ENCODE results near the gene KNOP1. TPM values are rescaled to one million over a fixed set of nuclear protein-coding genes. Genes with fewer than 3 reads are reported as not detected.

KNOP1 gene
- total and polyA plus RNA-seq, 2 donors (not counting 3 experiments of a cell fraction or from before 2014, with no cell fraction given): 6.7 to 33.5 TPM

GRCh38 chr16:19703172-19703889 lies 14.7 kb downstream of the KNOP1 start:
- Histone ChIP-seq H3K4me1 (ENCODE audit: control insufficient read depth, extremely low read depth, insufficient read depth, low read length) (peaks cover 11% of the 10 kb centered on the region), H3K9me1 (replicated peaks; ENCODE audit: control insufficient read depth, extremely low read depth, insufficient read depth, low read length) (no peaks in the 10 kb centered on the region), H3K9ac (replicated peaks; ENCODE audit: extremely low read depth, insufficient read depth, low read length) (no peak overlapping the region), H3K27me3 (ENCODE audit: control insufficient read depth in 2 of 2, insufficient read depth in 2 of 2, low read length in 2 of 2) (no peaks in the 10 kb centered on the region), H2AFZ (ENCODE audit: low read depth, low read length) (no peak overlapping the region), H3K27ac (ENCODE audit: insufficient read depth, low read depth, low read length) (no peak overlapping the region), H3K9me3 (replicated peaks; ENCODE audit: control insufficient read depth, insufficient read depth, low read length) (no peaks in the 10 kb centered on the region), H3K4me2 (ENCODE audit: insufficient read depth, low read length) (no peak overlapping the region), H3K4me3 (replicated peaks in 1 of 3; ENCODE audit: insufficient read depth in 1 of 3, low read depth in 1 of 3, low read length in 3 of 3) (no peak overlapping the region), H3K36me3 (ENCODE audit: control insufficient read depth in 2 of 2, extremely low read depth in 1 of 2, insufficient read depth in 2 of 2, low read length in 2 of 2) (peaks cover 15 to 19% of the 10 kb centered on the region in 2 experiments), H4K20me1 (replicated peaks; ENCODE audit: control insufficient read depth, extremely low read depth, insufficient read depth, low read length) (no peaks in the 10 kb centered on the region), H3K79me2 (ENCODE audit: control insufficient read depth, insufficient read depth, low read length) (no peaks in the 10 kb centered on the region)
- TF ChIP-seq CTCF (IDR thresholded peaks at IDR 0.05; ENCODE audit: extremely low read depth in 1 of 2, insufficient read depth in 1 of 2, low read depth in 1 of 2, low read length in 2 of 2): no peak
- no peak for TF ChIP-seq GATA2 (IDR thresholded peaks at IDR 0.05; ENCODE audit: insufficient read depth, insufficient read length, low read depth, low read length)
- TF ChIP-seq FOS (IDR thresholded peaks at IDR 0.05; ENCODE audit: borderline replicate concordance, insufficient read depth, low read length): no peak
- TF ChIP-seq POLR2A (IDR thresholded peaks at IDR 0.05; ENCODE audit: low read depth, low read length): no peak
- DNase-seq (ENCODE audit: low read depth, low spot score) (no peak), FAIRE-seq (no peak)
- dilution Hi-C loops (cut with MboI; ENCODE audit: extremely low pct_ligation_motif_present, low sequenced_read_pairs) (no loop called here), intact Hi-C loops (cut with micrococcal nuclease) (no loop called here)
- BruUV-seq (replicated peaks): no TSS peak
- CTCF ChIA-PET: no interaction called here
- POLR2A ChIA-PET: no interaction called here

- Histone ChIP-seq H3K4me3 (replicated peaks in 1 of 3; ENCODE audit: insufficient read depth in 1 of 3, low read depth in 1 of 3, low read length in 3 of 3) (no peak overlapping the region), H3K4me2 (ENCODE audit: insufficient read depth, low read length) (no peak overlapping the region), H3K9ac (replicated peaks; ENCODE audit: extremely low read depth, insufficient read depth, low read length) (no peak overlapping the region), H3K4me1 (ENCODE audit: control insufficient read depth, extremely low read depth, insufficient read depth, low read length) (peaks cover 18% of the 10 kb centered on the region), H3K27me3 (ENCODE audit: control insufficient read depth in 2 of 2, insufficient read depth in 2 of 2, low read length in 2 of 2) (no peaks in the 10 kb centered on the region), H3K36me3 (ENCODE audit: control insufficient read depth in 2 of 2, extremely low read depth in 1 of 2, insufficient read depth in 2 of 2, low read length in 2 of 2) (peaks cover 16 to 17% of the 10 kb centered on the region in 2 experiments), H3K79me2 (ENCODE audit: control insufficient read depth, insufficient read depth, low read length) (no peaks in the 10 kb centered on the region), H3K27ac (ENCODE audit: insufficient read depth, low read depth, low read length) (no peak overlapping the region), H3K9me1 (replicated peaks; ENCODE audit: control insufficient read depth, extremely low read depth, insufficient read depth, low read length) (no peaks in the 10 kb centered on the region), H2AFZ (ENCODE audit: low read depth, low read length) (no peak overlapping the region), H3K9me3 (replicated peaks; ENCODE audit: control insufficient read depth, insufficient read depth, low read length) (no peaks in the 10 kb centered on the region), H4K20me1 (replicated peaks; ENCODE audit: control insufficient read depth, extremely low read depth, insufficient read depth, low read length) (no peaks in the 10 kb centered on the region)
- DNase-seq (ENCODE audit: low read depth, low spot score) (no peak), FAIRE-seq (no peak)
- dilution Hi-C loops (cut with MboI; ENCODE audit: extremely low pct_ligation_motif_present, low sequenced_read_pairs): no loop called here
- ChIA-PET CTCF (interaction anchor here (1.0 to 1.8 kb wide), 3 partner anchors 26 to 117 kb away, joined by 4 to 8 read pairs (median 6); no protein-coding TSS in a partner anchor), POLR2A (no interaction called here)
- no TSS peak for BruUV-seq (replicated peaks)
- no peak for TF ChIP-seq POLR2A (IDR thresholded peaks at IDR 0.05; ENCODE audit: low read depth, low read length)
- TF ChIP-seq MYC (IDR thresholded peaks at IDR 0.05; ENCODE audit: low read depth, low read length): no peak
- intact Hi-C loops (cut with micrococcal nuclease): no loop called here
These were observed 16.9 kb downstream of the KNOP1 start for GRCh38 chr16:19701091-19701490.

Measured in endothelial cell of umbilical vein (primary cell).